T-helper 1 cell treated with Interleukin-12 subunit alpha and Interleukin-12 subunit beta and Interleukin-4 antibody, amounts not matched to agents 30 ng/mL and 1 ng/mL, for 36 hours (primary cell): Measurements from ENCODE around the gene DDAH1. TPM values are rescaled to one million over a fixed set of nuclear protein-coding genes. Genes with fewer than 3 reads are reported as not detected.

Source experiments
- intact Hi-C: fragments of 100-400 bp; cut with micrococcal nuclease; formaldehyde crosslinking; loops from one replicate; pipeline ENCODE4 v1.15.1; 2024
- total RNA-seq: library from RNA; stranded (reverse); gene quantifications from 2 replicates; pipeline ENCODE4 v1.2.3, GENCODE V29; 2022

Gene DDAH1
- total RNA-seq, 1 donor from 2014 or later, result not detected

DNA sequence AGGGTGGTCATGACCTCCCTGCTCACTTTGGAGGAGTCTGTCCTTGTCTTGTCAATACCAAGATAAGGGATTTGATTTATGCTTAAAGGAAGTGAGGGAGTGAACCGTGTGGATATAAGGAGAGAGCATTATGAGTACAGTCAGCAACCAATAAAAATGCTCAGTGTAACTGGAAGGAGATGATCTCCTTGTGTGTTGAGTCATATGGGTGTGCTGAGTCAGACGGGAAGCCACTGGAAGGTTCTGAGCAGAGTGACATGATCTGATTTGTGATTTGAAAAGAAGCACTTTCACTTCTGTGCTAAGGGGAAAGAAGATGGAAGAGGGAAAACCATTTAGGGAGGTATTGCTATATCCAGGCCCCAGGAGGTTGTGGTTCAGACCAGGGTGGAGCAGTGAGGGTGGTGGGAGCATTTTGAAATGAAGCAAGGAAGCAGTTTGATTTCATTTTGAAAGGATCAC, 186.1 kb downstream of the DDAH1 start:
- intact Hi-C loops, result loop anchor here (1.0 to 10.0 kb wide), 6 partner anchors 19 to 1772 kb away; partner anchors contain the start of genes PRKACB, SAMD13 and SH3GLB1

DNA sequence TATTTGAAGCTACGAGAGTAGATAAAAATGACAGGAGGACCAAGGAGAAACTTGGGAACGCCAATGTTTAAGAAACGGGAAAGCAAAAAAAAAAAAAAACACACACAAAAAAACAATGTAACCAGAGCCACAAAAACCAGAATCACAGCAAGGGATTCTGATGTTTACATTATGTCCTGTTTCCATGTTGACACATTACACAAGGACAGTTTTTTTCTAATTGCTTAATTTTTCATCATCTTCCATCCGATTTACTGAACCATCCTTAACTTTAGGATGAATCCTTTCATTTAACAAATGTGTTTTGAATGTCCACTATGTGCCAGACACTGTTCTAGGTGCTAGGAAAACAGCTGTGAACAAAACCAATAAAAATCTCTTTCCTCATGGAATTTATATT, 187.2 kb downstream of the DDAH1 start:
- intact Hi-C loops, result loop anchor here (2.0 to 10.0 kb wide), 11 partner anchors 415 to 1771 kb away; partner anchors contain the start of genes HS2ST1, PRKACB, SAMD13 and SELENOF

DNA sequence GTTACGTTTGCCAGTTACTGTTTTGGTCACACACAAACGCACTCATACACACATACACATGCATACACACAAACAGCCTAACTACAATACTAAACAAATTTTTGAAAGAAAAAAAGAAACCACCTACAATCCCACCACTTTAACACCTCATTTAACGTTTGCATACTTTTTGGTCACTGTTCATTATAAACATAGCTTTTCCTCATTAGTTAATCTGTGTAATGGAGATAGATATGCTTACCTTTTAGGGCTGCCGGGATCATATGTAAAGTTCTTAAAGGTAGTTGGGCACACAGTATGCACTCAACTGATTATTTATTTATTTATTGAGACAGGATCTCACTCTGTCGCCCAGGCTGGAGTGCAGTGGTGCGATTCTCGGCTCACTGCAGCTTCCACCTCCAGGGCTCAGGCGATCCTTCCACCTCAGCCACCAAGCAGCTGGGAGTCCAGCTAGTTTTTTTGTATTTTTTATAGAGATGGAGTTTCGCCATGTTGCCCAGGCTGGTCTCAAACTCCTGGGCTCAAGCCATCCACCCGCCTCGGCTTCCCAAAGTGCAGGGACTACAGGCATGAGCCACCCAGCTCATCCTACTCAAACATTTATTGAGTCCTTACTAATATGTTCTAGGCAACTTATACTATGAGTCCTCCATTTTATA, 187.8 kb downstream of the DDAH1 start:
- intact Hi-C loops, result loop anchor here (1.0 to 10.0 kb wide), 20 partner anchors 18 to 1770 kb away; partner anchors contain the start of genes C1orf52, GNG5, HS2ST1 and MCOLN2

DNA sequence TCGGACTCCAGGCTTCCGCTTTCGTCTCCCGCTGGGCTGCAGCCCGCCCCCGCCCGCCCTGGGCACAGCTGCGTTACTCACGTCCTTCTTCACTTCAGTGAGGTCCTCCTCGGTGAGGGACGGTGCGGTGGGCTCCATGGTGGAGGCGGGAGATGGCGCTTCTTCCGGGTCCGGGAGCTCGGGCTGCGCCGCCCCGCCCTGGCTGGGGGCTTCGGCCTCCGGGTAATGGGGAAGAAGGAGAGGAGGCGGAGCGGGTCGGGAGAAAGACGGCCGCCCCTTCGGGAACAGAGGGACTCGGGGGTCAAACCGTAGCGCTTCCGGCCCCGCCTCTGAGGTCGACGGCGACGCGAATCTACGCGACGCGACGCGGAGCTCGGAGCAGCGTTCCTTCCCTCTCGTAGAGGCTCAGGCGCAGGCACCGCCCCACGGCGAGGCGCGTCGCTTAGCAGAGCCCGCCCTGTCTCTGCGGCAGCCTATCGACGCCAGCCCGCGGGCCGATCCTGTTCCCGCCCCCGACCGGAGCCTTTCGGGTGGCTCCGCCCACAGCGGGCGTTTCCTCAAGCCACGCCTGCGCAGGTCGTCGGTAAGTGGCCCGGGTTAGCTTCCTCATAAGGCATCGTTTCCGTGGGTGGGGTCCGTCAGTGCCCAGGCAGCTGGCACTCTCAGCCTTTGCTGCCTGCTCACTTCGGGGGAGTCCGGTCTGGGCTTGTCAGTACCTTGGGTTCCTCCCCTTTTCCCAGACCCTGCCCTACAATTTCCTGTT, 188.6 kb downstream of the DDAH1 start, which contains the start of gene BCL10:
Gene BCL10 (minus strand): TSS at position 418 of the 763 bp plus-strand sequence. CDS start 280 bp downstream, at position 138.
- intact Hi-C loops, result loop anchor here (1.0 to 10.0 kb wide), 20 partner anchors 17 to 1769 kb away; partner anchors contain the start of genes C1orf52, GNG5, HS2ST1 and MCOLN2

DNA sequence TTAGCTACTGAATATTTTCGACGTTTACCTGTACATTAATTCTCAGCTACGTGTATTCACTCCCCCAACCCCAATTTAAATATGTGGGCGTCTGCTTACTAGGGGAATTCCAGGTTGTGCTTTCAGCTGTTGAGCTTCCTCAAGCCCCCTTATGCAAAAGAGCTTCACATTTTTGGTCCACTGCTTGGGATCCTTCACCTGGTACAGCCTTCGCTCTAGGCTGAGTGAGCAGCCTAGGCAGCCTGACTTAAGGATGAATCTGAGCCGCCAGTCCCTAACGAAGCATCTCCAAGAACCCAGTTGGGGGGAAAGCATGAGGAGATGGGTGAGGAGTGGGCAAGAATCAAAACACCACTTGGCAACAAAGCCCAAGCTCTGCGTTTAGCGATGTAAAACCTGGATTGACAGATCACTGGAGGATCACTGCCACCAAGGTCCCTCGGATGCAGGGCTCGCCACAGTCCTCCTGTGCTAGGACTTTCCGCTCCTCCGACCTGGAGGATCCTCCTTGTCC, 189.2 kb downstream of the DDAH1 start:
- intact Hi-C loops, result loop anchor here (1.0 to 10.0 kb wide), 20 partner anchors 16 to 1768 kb away; partner anchors contain the start of genes C1orf52, GNG5, HS2ST1 and MCOLN2

DNA sequence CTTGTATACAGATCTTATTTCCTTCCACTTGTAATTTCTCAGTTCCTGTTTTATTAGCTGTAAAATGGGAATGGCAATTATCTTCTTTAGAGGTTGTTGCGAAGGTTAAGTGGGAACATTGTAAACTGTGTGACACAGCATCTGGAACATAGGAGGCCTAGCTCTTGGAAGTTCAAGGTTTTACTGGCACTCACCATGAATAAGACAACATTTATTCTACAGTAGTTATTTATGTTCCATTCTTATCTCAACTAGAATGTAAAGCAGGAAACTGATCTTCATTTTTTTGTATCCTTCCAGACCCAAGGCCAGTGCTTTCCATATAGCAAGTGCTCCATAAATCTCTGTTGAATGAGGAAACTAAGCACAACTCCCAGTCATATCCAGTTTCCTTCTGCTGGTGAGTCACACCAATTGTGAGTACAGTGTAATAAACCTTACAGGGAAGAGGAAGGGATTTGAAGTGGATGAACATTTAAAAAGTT, 189.9 kb downstream of the DDAH1 start:
- intact Hi-C loops, result loop anchor here (5.0 to 10.0 kb wide), 4 partner anchors 973 to 1768 kb away; partner anchors contain the start of genes PRKACB, SAMD13 and SH3GLB1

DNA sequence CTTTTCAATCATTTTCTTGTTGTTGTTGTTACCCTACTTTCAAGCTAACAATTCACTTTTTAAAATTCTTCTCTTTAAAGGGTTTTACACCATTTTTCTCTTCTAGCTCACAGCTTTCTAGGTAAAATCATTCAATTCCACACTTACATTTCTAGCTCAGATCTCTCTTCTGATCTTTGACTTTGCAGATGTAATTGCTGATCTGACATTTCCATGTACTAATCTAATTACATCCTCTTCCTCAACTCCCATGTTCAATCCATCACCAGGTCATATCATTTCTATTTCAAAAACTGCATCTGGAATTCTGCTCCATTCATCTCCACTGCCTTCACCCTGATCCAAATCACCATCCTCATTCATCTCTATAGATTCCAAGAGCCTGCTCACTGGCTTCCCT, 191.6 kb downstream of the DDAH1 start:
- intact Hi-C loops, result loop anchor here (10.0 kb wide), 1 partner anchor 1431 kb away; the partner anchor contains the start of gene SH3GLB1

DNA sequence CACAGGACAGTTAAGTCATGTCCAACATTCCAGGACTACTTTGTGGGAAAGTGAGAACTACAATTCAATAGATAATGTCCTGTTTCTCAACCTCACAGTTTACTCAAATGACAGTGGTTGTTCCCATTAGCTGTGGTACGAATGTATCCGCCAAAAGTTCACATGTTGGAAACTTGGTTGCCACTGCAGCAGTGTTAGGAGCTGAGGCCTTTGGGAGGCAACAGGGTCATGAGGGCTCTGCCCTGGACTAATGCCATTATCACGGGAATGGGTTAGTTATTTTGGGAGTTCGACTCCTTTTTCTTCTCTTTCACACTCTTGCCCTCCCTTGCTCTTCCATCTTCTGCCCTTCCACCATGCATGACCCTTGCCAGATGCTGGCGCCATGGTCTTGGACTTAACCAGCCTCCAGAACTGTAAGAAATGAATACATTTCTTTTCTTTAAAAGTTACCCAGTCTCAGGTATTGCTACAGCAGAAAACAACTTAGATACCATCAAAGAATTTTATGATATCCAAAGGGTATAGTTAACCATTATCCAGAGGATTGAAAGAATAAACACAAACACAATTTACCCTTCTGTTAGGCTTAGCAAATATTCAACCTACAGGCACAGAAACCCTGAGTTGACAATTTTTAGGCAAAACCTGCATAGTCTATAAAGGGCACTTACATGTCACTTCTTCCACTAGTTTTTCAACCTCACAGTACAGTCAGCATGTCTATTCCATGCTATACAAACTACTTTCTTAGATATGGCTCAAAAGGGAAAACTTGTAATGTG, 196.0 kb downstream of the DDAH1 start:
- intact Hi-C loops, result no loop called here

Other genes starting within 250 kb of the DDAH1 start
- gene C1orf52, start 205.5 kb downstream of the DDAH1 start, total RNA-seq, result 21.6 and 24.4 TPM in 2 replicates
- gene BCL10, start 188.5 kb downstream of the DDAH1 start, total RNA-seq, result 28.2 and 30.1 TPM in 2 replicates
- not detected in 2 replicates for gene CCN1, start 115.6 kb upstream of the DDAH1 start, total RNA-seq
- gene ZNHIT6, start 243.3 kb upstream of the DDAH1 start, total RNA-seq, result 19.5 and 21.2 TPM in 2 replicates